HG03095 (cell line): Measurements from ENCODE around the gene SPATS2.
A peak's percentile ranks its signal among the peaks of the same experiment; 100 is the strongest.

ENCODE experiments used
- ATAC-seq: cut with Tn5 transposase; IDR thresholded peaks from one replicate; pipeline ENCODE4 v1.9.1; 2021; ENCODE audit warnings: moderate library complexity; ENCODE audit not compliant: unreplicated experiment

The SPATS2 gene

DNA sequence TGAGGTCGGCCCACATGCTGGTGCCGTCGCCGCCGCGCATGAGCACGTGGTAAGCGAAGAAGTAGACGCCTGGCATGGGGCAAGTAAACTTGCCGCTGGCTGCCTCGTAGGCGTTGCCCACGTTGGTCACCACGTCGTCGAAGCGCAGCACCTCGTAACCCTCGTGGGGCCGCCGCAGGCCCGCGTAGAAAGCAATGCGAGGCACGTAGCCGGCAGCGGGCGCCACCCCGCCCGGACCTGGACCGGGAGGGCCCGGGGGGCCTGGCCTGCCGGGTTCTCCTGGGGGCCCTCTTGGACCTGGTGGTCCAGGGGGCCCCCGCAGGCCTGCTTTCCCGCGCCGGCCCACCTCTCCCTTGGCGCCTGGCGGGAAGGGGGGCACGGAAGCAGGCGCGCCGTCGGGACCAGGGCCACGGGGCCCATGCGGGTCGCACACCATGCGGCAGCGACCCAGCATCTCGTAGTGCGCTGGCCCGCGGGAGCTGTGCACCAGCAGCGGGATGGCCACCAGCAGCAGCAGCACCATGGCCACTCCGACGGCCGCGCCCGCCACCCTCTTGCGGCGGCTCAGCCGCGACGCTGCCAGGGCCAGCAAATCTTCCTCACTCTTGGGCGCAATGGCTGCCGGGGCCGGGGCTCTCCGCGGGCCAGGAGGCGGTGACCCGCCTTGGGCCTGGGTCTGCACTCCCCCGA is 31.2 kb upstream of the SPATS2 start:
- no peak for ATAC-seq

GRCh38 chr12:49336645-49337584 is 30.3 kb upstream of the SPATS2 start, which contains the start of gene C1QL4:
TSS of gene C1QL4 (minus strand) at chr12:49337188. CDS start at chr12:49336477, 711 bp downstream.
- ATAC-seq, result peak; percentile 77

GRCh38 chr12:49338830-49339463 is 28.3 kb upstream of the SPATS2 start:
- no peak for ATAC-seq

DNA sequence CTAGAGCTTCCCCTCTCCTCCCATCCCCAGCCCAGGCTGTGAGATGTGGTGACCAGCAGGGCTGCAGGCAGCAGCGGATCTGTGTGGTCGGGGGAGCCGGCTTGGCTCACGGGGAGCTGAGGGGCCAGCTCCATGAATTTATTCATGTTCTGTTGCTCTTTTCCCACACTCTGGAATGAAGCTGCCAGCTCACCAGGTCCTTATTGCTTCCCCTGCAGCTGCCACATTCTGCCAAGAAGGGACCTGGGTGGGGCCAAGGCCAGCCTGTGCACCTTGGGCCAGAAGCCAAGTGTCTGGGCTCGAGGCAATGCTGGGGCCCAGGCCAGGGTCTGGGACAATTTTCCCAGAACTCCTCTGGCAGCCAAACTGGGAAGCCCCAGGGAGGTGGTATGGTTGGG is 27.8 kb upstream of the SPATS2 start:
- no peak for ATAC-seq

GRCh38 chr12:49340095-49340870 is 27.0 kb upstream of the SPATS2 start:
- ATAC-seq, result no peak

DNA sequence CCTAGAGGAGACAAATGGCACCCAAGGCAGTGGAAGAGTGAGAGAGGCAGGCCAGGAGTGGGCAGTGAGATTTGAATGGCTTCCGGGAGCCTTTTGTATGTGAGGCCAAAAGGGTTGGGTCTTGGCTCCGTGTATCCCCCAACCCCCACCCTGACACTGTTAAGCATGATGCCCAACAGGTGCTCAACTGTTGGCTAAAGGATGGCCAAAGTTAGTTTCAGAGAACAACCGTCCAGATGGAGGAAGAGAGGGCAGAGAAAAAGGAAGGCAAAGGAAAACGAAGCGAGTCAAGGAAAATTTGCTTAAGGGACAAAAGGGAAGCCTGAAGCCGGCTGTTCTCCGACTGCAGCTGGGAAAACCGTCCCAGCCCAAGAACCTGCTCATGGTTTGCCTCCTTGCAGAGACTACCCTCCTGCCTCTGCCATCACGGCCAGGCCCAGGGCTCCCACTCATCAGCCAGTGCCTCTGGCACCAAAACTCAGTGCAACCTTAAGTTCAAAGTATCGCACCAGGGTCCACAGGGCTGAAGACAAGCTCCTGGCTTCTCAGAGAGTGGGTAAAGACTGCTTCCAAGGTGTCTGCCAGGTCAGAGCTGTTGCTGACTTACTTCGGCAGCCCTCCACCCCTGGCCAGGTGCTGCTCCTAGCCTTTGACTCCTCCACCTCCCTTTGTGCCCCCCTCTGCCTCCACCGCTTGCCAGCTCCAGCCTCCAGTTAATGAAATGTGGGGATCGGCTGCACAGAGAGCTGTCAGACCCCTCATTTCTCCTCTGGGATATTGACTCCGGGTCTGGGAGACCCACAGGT is 26.1 kb upstream of the SPATS2 start:
- no peak for ATAC-seq

DNA sequence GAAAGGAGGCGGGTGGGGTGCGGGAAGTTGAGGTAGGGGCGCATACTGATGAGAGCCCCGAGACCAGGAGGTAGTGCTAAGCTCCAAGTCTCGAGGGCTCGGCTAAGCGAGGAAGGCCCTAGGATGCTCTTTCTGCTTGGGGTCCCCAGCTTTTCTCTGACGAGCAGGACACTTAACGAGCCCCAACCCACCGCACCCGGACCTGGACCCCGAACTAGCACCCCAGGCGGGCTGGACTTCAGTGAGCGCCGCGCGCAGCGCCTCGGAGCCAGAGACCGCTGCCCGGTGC is 25.5 kb upstream of the SPATS2 start:
- no peak for ATAC-seq

DNA sequence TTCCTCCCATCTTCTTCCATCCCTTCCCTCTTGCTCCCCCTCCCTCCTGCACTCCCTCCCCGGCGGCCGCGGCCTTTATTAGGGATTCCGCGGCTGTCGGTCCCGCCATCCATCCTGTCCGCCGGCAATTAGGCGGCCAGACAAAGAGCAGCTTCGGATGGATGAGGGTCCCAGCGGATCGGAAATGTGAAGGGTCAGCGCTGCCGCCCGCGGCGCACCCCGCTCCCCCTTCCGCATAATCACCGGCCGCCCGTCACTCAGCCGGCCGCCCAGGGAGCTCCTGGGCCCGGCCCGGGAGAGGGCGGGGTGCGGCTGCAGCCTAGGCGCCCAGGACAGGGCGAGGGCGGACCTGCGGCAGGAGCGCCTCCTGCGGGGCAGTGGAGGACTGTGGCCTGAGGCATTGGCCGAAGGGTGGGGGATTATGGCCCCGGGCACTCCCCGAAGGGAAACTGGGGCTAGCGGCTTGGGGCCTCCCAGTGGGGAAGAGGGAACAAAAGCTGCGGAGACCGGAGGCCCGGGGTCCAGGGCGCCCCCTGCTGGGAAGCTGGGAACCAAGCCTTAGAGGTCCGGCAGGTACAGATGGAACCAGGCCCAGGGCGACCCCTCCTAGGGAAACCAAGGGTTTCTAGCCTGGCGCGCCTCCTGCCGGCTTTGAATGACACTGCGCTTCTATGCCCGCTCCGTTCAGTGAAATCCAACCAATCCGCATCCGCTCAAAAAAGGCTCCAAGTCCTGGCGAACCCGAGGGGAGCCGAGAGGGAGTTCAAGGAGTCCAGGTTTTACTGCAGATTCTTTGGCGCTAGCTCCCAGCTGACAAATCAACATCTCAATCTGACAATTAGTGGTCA is 25.0 kb upstream of the SPATS2 start:
- ATAC-seq, result peak; percentile 53

DNA sequence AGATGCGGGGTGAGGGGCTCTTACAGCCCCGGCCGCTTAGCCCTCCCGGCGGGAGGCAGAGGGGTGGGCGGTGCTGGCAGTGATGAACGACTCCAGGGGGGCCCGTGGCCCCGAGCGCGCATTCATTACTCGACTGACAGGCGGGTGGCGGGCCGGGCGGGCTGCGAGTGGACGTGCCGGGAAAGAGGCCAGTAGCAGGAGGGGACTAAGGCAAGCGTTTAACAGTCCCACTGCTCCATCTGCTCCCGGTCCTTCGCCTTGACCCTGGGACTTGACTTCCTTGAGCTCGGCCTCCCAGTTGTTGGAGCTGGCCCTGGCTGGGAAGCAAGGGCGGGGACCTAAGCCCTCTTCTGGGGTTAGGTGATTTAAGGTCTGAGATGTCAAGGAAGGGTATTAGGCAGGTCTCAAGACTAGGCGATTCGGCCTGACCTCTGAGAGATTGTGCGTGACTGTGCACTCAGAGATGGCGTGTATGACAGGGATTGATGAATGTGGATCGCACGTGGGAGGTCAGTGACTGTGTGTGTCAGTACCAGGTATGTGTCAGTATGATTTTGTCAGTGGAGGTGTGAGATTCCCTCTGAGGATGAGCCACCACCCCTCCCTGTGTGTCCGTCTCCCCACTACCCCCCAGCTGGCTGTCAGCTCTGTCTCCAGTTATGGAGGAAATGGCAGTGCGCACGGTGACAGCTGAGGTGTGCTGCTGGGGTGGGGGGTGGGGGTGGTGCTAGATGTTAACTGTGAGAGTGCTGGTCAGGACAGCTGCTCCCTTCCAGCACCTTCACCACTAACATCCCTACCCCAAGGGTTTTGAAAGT is 24.1 kb upstream of the SPATS2 start:
- no peak for ATAC-seq

DNA sequence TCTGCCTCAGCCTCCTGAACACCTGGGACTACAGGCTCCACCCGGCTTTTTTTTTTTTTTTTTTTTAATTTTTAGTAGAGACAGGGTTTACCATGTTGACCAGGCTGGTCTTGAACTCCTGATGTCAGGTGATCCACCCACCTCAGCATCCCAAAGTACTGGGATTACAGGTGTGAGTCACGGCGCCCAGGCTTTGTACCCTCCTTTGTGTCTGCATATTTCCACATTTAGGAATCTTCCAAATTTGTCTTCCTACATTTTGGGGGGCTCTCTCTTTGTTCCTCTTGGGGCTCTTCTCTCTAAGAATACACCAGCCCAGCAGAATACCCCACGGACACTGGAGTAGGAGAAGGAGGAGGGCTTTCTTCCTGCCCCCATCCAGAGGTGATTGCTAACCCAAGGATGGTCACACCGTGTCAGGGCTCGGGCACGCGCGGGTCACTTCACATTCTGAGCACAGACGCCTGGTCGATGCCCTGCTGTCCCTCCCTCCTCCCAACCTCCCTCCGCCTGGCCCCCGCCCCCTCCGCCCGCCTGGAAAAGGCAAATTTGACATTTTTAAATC is 22.7 kb upstream of the SPATS2 start:
- no peak for ATAC-seq

GRCh38 chr12:49345051-49345824 is 22.0 kb upstream of the SPATS2 start:
- ATAC-seq, result peak; percentile 35

DNA sequence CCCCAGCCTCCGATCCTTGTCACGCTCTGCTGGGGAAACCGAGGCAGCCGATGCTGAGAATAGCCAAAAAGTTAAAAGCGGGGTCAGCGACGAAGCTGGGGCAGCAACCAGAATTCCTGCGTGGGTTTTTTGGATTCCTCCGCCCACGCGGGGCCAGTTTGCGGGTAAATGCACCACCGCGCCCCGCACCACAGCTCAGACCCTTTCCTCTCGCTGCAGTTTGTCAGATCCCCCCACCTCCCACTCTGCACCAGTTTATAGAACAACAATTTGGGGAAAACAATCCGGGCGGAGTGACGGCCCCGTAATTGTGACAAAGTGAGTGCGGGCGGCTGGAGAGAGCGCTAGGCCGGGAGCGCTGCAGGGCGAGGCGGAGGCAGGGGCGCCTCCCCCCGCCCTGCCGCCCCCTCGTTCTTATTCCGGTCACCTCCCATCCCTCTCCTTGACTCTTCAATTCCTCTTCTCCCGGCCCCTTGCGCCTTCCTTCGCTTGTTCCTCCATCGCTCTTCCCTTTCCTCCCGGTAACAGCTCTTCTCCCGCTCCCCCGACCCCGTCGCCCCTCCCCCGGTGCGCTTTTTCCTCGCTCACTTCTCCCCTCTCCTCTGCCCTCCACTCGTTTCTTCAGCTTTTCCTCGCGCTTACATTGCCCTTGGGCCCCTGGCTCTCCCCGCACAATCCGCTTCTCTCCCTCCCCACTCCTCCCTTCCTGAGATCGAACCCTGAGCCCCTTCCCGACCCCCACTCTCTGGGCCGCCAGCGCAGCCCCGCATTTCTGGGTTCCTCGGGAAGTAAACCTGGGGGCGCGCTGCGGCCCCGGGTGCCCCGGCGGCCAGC is 21.2 kb upstream of the SPATS2 start:
- no peak for ATAC-seq

GRCh38 chr12:49346659-49347310 is 20.5 kb upstream of the SPATS2 start, which contains the start of gene DNAJC22:
TSS of gene DNAJC22 (plus strand) at chr12:49346888. CDS start at chr12:49348873, 1,985 bp downstream.
- ATAC-seq, result no peak

DNA sequence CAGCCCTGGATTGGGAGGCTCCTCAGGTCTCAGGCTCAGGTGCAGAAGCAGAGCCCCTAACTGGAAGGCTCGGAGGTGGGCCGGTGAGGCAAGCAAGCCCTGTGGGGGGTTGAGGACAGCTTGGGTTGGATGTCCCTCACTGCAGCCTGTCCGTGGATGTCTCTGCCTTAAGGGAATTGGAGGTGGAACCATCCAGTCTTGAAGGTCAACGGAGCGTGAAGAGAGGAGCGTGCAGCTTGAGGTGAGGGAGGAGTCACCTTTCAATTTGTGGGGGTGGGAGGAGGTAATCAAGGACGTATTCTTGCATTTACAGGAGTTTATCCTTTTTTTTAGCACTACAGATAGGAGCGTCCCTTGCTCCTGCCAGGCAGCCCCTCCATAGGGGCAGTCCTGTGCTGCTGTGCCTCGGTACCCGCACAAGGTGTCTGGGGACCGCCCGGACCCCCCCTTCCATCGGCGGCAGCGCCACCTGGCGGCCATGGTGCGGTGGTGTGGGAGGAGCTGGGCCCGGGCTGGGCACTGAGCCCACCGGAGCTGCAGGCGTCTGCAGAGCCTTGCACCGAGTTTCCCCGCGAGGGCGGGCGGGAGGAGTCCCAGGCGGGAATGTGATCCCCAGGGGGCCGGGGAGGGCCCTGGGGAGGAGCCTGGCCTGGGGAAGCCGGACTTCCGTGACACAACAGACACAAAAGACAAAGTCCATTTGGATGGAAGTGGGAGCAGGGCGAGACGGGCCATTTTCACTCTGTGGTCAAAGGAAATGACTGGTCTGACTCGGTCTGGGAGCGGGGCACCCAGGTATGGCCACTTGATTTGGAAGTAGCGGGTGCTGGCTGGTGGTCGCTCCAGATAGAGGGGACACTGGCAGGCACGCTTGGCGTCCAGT is 19.7 kb upstream of the SPATS2 start:
- peak; percentile 60 for ATAC-seq

DNA sequence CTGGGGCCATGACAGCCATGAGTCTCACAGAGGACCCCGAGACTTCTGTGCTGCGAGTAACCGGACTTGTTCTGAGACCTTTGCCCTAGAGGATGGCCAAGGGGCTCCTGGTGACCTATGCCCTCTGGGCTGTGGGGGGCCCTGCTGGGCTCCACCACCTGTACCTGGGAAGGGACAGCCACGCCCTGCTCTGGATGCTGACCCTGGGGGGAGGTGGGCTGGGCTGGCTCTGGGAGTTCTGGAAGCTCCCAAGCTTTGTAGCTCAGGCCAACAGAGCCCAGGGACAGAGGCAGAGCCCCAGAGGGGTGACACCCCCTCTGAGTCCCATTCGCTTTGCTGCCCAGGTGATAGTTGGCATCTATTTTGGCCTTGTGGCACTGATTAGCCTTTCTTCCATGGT is 18.5 kb upstream of the SPATS2 start:
- ATAC-seq, result no peak
